GM18868 (cell line): ENCODE data around the gene RAB5IF.

ENCODE experiments used
- ATAC-seq: cut with Tn5 transposase; IDR thresholded peaks from one replicate; pipeline ENCODE4 v1.9.1; 2021; ENCODE audit warnings: mild to moderate bottlenecking, moderate library complexity; ENCODE audit not compliant: unreplicated experiment

RAB5IF gene

DNA sequence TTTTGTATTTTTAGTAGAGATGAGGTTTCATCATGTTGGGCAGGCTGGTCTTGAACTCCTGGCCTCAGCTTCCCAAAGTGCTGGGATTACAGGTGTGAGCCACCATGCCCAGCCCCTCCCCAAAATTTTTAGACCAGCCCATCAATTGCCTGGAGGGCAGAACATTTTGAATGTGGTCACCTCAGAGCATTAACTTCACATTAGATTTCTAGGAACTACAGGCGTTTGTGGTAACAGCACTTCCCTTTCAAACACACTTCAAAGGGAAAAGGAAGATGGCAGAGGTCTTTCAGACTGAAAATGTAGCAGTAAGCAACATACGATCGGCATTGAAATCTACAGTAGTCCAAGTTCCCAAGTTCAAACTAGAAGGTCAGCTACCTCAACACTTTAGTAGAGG is 52.7 kb downstream of the RAB5IF start:
- no peak for ATAC-seq
